ENCODE data around the gene TAGLN3.

Gene TAGLN3

GRCh38 chr3:112048911-112049310 is 50.2 kb downstream of the TAGLN3 start:
- DNase-seq (ENCODE audit: low read depth in 2 of 2): no peak

GRCh38 chr3:112053229-112053628 is 54.5 kb downstream of the TAGLN3 start:
- no peak for DNase-seq (ENCODE audit: low read depth in 2 of 2)

GRCh38 chr3:112056451-112056929 is 57.8 kb downstream of the TAGLN3 start:
- DNase-seq (ENCODE audit: low read depth in 2 of 2): no peak

- DNase-seq (ENCODE audit: low read depth in 2 of 2): no peak
Measured at GRCh38 chr3:112059497-112059896, 60.8 kb downstream of the TAGLN3 start.

- no peak for DNase-seq (ENCODE audit: low read depth in 2 of 2)
Measured at GRCh38 chr3:112061152-112061551, 62.4 kb downstream of the TAGLN3 start.
